ENCODE data around the gene SMC4. TPM values are rescaled to one million over a fixed set of nuclear protein-coding genes. Genes with fewer than 3 reads are reported as not detected.
A peak's percentile ranks its signal among the peaks of the same experiment; 100 is the strongest.

The SMC4 gene
- polyA plus RNA-seq, 1 of the 3 experiments (the other 2 are of a cell fraction): 26.1 TPM

GRCh38 chr3:160475153-160475552, 75.7 kb downstream of the SMC4 start:
- Histone ChIP-seq H3K27me3 (ENCODE audit: insufficient read depth) (no peaks in the 10 kb centered on the region), H3F3A (replicated peaks; ENCODE audit: insufficient read depth) (peaks cover 49% of the 10 kb centered on the region), H3K4me2 (peak overlapping the region; percentile 64), H3K9me2 (no peaks in the 10 kb centered on the region), H3K36me3 (replicated peaks in 1 of 2; ENCODE audit: control insufficient read depth in 1 of 2, insufficient read depth in 2 of 2, low read length in 1 of 2) (no peaks in the 10 kb centered on the region), H3K79me2 (ENCODE audit: insufficient read depth) (no peaks in the 10 kb centered on the region), H3K4me1 (ENCODE audit: control insufficient read depth in 1 of 2, insufficient read depth in 2 of 2, low read depth in 1 of 2, low read length in 1 of 2) (peaks cover 22 to 23% of the 10 kb centered on the region in 2 experiments), H3K9me3 (no peaks in the 10 kb centered on the region), H4K20me1 (ENCODE audit: insufficient read depth) (no peaks in the 10 kb centered on the region), H2AFZ (ENCODE audit: low read depth) (no peak overlapping the region), H3K9ac (peak overlapping the region; percentile 50; the same call in 1 of the 2 replicates), H3K27ac (ENCODE audit: low read depth in 2 of 2, low read length in 1 of 2) (peak overlapping the region; percentile 80 to 98), H3K4me3 (ENCODE audit: low read depth in 2 of 2, low read length in 1 of 2) (no peak overlapping the region)
- no peak for DNase-seq
- CTCF ChIA-PET: interaction anchor here (1.0 to 1.3 kb wide), 2 partner anchors 50 to 647 kb away, joined by 3 read pairs; no protein-coding TSS in a partner anchor
- WGBS (ENCODE audit: low lambda C conversion rate): 100% methylated on average over 2 of the region's 2 CpGs
- TF ChIP-seq NFIC (IDR thresholded peaks at IDR 0.05; ENCODE audit: borderline replicate concordance): no peak
- TF ChIP-seq FOXM1 (IDR thresholded peaks at IDR 0.05; ENCODE audit: low read depth): no peak
- POLR2A ChIA-PET: no interaction called here

DNA sequence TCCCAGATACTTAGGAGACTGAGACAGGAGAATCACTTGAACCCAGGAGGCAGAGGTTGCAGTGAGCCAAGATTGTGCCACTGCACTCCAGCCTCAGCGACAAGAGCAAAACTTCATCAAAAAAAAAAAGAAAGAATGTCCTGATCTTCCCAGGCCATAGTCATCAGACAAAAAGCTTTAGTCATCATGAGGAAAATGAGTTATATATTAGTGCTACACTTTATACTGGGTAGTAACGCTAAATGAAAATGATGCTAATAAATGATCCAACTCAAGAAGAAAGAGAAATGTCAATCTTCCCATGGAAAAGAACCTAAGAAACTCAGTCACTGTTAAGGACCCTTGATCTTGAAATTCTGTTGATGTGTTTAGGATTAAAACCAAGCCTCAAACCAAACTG, 76.4 kb downstream of the SMC4 start:
- no peak for TF ChIP-seq GATA2 (CRISPR knock-in tag; IDR thresholded peaks at IDR 0.05)
- peak; percentile 39; the same call in 1 of the 2 replicates for TF ChIP-seq FOSL2 (IDR thresholded peaks at IDR 0.05; ENCODE audit: borderline replicate concordance, low read depth)
- TF ChIP-seq JUND (IDR thresholded peaks at IDR 0.05): 0 out of 2 replicates have a peak, but pooled peaks have one; percentile 18
- TF ChIP-seq, protein P1, sequence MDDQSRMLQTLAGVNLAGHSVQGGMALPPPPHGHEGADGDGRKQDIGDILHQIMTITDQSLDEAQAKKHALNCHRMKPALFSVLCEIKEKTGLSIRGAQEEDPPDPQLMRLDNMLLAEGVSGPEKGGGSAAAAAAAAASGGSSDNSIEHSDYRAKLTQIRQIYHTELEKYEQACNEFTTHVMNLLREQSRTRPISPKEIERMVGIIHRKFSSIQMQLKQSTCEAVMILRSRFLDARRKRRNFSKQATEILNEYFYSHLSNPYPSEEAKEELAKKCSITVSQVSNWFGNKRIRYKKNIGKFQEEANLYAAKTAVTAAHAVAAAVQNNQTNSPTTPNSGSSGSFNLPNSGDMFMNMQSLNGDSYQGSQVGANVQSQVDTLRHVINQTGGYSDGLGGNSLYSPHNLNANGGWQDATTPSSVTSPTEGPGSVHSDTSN (IDR thresholded peaks at IDR 0.05): peak; percentile 59; the same call in 1 of the 2 replicates
- no peak; a peak in 1 of 4 replicates for TF ChIP-seq EP300 (IDR thresholded peaks at IDR 0.05; ENCODE audit: borderline replicate concordance in 1 of 2, low read depth in 1 of 2, low read length in 1 of 2)
- no peak for TF ChIP-seq ELF1 (IDR thresholded peaks at IDR 0.05)
- Histone ChIP-seq H3F3A (replicated peaks; ENCODE audit: insufficient read depth) (peaks cover 49% of the 10 kb centered on the region), H3K27ac (ENCODE audit: low read depth in 2 of 2, low read length in 1 of 2) (peak overlapping the region; percentile 1 to 98; a peak in 3 of 4 replicates), H3K79me2 (ENCODE audit: insufficient read depth) (no peaks in the 10 kb centered on the region), H3K9ac (peak overlapping the region; percentile 6; the same call in 1 of the 2 replicates), H3K9me2 (no peaks in the 10 kb centered on the region), H3K4me1 (ENCODE audit: control insufficient read depth in 1 of 2, insufficient read depth in 2 of 2, low read depth in 1 of 2, low read length in 1 of 2) (peaks cover 22 to 23% of the 10 kb centered on the region in 2 experiments), H3K27me3 (ENCODE audit: insufficient read depth) (no peaks in the 10 kb centered on the region), H3K4me2 (no peak overlapping the region), H3K9me3 (no peaks in the 10 kb centered on the region), H4K20me1 (ENCODE audit: insufficient read depth) (no peaks in the 10 kb centered on the region), H3K36me3 (replicated peaks in 1 of 2; ENCODE audit: control insufficient read depth in 1 of 2, insufficient read depth in 2 of 2, low read length in 1 of 2) (no peaks in the 10 kb centered on the region), H2AFZ (ENCODE audit: low read depth) (no peak overlapping the region), H3K4me3 (ENCODE audit: low read depth in 2 of 2, low read length in 1 of 2) (no peak overlapping the region)
- ChIA-PET POLR2A (no interaction called here), CTCF (no interaction called here)
- DNase-seq: no peak
- 35% methylated on average over 2 of the region's 2 CpGs for WGBS (ENCODE audit: low lambda C conversion rate)

GRCh38 chr3:160477750-160478149, 78.3 kb downstream of the SMC4 start:
- Histone ChIP-seq H3K4me2 (peak overlapping the region; percentile 28; the same call in 1 of the 2 replicates), H3K4me3 (ENCODE audit: low read depth in 2 of 2, low read length in 1 of 2) (no peak overlapping the region), H3F3A (replicated peaks; ENCODE audit: insufficient read depth) (peaks cover 46% of the 10 kb centered on the region), H3K9ac (0 out of 2 replicates have a peak overlapping the region, but pooled peaks have one; percentile 16), H2AFZ (ENCODE audit: low read depth) (no peak overlapping the region), H3K27me3 (ENCODE audit: insufficient read depth) (no peaks in the 10 kb centered on the region), H3K4me1 (ENCODE audit: control insufficient read depth in 1 of 2, insufficient read depth in 2 of 2, low read depth in 1 of 2, low read length in 1 of 2) (peaks cover 22 to 23% of the 10 kb centered on the region in 2 experiments), H3K36me3 (replicated peaks in 1 of 2; ENCODE audit: control insufficient read depth in 1 of 2, insufficient read depth in 2 of 2, low read length in 1 of 2) (no peaks in the 10 kb centered on the region), H3K9me3 (no peaks in the 10 kb centered on the region), H3K27ac (ENCODE audit: low read depth in 2 of 2, low read length in 1 of 2) (peak overlapping the region; percentile 55 to 72; a peak in 3 of 4 replicates), H3K79me2 (ENCODE audit: insufficient read depth) (no peaks in the 10 kb centered on the region), H3K9me2 (no peaks in the 10 kb centered on the region), H4K20me1 (ENCODE audit: insufficient read depth) (no peaks in the 10 kb centered on the region)
- DNase-seq: no peak
- ChIA-PET POLR2A (no interaction called here), CTCF (interaction anchor here (1.4 kb wide), 1 partner anchor 9 kb away, joined by 7 read pairs; no protein-coding TSS in a partner anchor)
- WGBS (ENCODE audit: low lambda C conversion rate): 34% methylated on average over 4 of the region's 5 CpGs
- TF ChIP-seq, protein P2, sequence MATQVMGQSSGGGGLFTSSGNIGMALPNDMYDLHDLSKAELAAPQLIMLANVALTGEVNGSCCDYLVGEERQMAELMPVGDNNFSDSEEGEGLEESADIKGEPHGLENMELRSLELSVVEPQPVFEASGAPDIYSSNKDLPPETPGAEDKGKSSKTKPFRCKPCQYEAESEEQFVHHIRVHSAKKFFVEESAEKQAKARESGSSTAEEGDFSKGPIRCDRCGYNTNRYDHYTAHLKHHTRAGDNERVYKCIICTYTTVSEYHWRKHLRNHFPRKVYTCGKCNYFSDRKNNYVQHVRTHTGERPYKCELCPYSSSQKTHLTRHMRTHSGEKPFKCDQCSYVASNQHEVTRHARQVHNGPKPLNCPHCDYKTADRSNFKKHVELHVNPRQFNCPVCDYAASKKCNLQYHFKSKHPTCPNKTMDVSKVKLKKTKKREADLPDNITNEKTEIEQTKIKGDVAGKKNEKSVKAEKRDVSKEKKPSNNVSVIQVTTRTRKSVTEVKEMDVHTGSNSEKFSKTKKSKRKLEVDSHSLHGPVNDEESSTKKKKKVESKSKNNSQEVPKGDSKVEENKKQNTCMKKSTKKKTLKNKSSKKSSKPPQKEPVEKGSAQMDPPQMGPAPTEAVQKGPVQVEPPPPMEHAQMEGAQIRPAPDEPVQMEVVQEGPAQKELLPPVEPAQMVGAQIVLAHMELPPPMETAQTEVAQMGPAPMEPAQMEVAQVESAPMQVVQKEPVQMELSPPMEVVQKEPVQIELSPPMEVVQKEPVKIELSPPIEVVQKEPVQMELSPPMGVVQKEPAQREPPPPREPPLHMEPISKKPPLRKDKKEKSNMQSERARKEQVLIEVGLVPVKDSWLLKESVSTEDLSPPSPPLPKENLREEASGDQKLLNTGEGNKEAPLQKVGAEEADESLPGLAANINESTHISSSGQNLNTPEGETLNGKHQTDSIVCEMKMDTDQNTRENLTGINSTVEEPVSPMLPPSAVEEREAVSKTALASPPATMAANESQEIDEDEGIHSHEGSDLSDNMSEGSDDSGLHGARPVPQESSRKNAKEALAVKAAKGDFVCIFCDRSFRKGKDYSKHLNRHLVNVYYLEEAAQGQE (IDR thresholded peaks at IDR 0.05; ENCODE audit: low read depth, low read length): peak; percentile 14; the same call in 1 of the 2 replicates
- TF ChIP-seq, protein P3, sequence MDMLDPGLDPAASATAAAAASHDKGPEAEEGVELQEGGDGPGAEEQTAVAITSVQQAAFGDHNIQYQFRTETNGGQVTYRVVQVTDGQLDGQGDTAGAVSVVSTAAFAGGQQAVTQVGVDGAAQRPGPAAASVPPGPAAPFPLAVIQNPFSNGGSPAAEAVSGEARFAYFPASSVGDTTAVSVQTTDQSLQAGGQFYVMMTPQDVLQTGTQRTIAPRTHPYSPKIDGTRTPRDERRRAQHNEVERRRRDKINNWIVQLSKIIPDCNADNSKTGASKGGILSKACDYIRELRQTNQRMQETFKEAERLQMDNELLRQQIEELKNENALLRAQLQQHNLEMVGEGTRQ (IDR thresholded peaks at IDR 0.05; ENCODE audit: borderline replicate concordance, low read depth, low read length): no peak
- no peak for TF ChIP-seq GABPA (IDR thresholded peaks at IDR 0.05; ENCODE audit: low read depth)
- peak; percentile 86 for TF ChIP-seq TCF12 (IDR thresholded peaks at IDR 0.05)
- no peak for TF ChIP-seq NRF1 (IDR thresholded peaks at IDR 0.05; ENCODE audit: low read depth, low read length)
- no peak for TF ChIP-seq RFX5 (IDR thresholded peaks at IDR 0.05; ENCODE audit: low read length)
- TF ChIP-seq MAX (IDR thresholded peaks at IDR 0.05; ENCODE audit: low read depth): no peak

All from SK-N-SH (cell line).